GM12878 (cell line): ENCODE results near the gene NT5C2. TPM values are rescaled to one million over a fixed set of nuclear protein-coding genes. Genes with fewer than 3 reads are reported as not detected.

Experiments
- BHLHE40 ChIP-seq, 2 experiments: fragments of 450-650 bp in 1 of 2; IDR thresholded peaks; 2 replicates each; pipeline ENCODE4 v1.6.1; 2011 to 2017; ENCODE audit warnings: low read depth in 2 of 2, borderline replicate concordance in 1 of 2, improper control_type of control experiment in 1 of 2, low read length in 1 of 2, mild to moderate bottlenecking in 1 of 2
- CBFB ChIP-seq: IDR thresholded peaks from 2 replicates; pipeline ENCODE4 v1.6.1; 2016; ENCODE audit warnings: antibody characterized with exemption, low read depth
- CEBPB ChIP-seq, 2 experiments: fragments of 150-350 bp in 1 of 2; IDR thresholded peaks; 2 replicates each; pipeline ENCODE4 v1.6.1; 2012 to 2014; ENCODE audit warnings: low read depth in 2 of 2, low read length in 2 of 2, borderline replicate concordance in 1 of 2, inconsistent platforms in 1 of 2
- E2F8 ChIP-seq: fragments of 450-650 bp; IDR thresholded peaks from 2 replicates; pipeline ENCODE4 v1.6.1; 2018; ENCODE audit warnings: mild to moderate bottlenecking, low read depth, moderate library complexity; ENCODE audit not compliant: partially characterized antibody
- IRF3 ChIP-seq: fragments of 450-650 bp; IDR thresholded peaks from 2 replicates; pipeline ENCODE4 v1.6.1; 2014; ENCODE audit warnings: mild to moderate bottlenecking
- POLR2AphosphoS5 ChIP-seq: IDR thresholded peaks from 2 replicates; pipeline ENCODE4 v1.6.1; 2011; ENCODE audit warnings: mild to moderate bottlenecking, low read length, inconsistent platforms
- RAD21 ChIP-seq: IDR thresholded peaks from 2 replicates; pipeline ENCODE4 v1.6.1; 2011; ENCODE audit warnings: mild to moderate bottlenecking, low read depth, low read length, moderate library complexity; ENCODE audit not compliant: insufficient read depth
- SREBF1 ChIP-seq: IDR thresholded peaks from 2 replicates; pipeline ENCODE4 v1.6.1; 2012; ENCODE audit warnings: mild to moderate bottlenecking, low read length
- STAT1 ChIP-seq: fragments of 450-650 bp; conservative IDR thresholded peaks from 2 replicates; pipeline ENCODE4 v1.6.1; 2014; ENCODE audit warnings: antibody characterized with exemption, mild to moderate bottlenecking
- SUPT20H ChIP-seq: IDR thresholded peaks from 2 replicates; pipeline ENCODE4 v1.6.1; 2011; ENCODE audit warnings: low read depth, mild to moderate bottlenecking, low read length, moderate library complexity, borderline replicate concordance; ENCODE audit not compliant: control insufficient read depth
- ZBED1 ChIP-seq: IDR thresholded peaks from 2 replicates; pipeline ENCODE4 v1.6.1; 2016; ENCODE audit warnings: borderline replicate concordance
- ZBTB40 ChIP-seq: fragments of 450-650 bp; IDR thresholded peaks from 2 replicates; pipeline ENCODE4 v1.6.1; 2016; ENCODE audit warnings: mild to moderate bottlenecking, moderate library complexity, borderline replicate concordance
- ZNF274 ChIP-seq: IDR thresholded peaks from one replicate; pipeline ENCODE4 v1.8.0; 2011; ENCODE audit not compliant: insufficient read length, insufficient read depth
- polyA plus RNA-seq, 11 experiments: library from polyadenylated mRNA; depleted of rRNA in 4 of 11; unstranded in 6 of 11; stranded (reverse) in 5 of 11; fragments of >200 nt; fragmentation: Nextera tagmentation in 4 of 11; fragmentation: Illumina TruSeq in 1 of 11; extraction: Ambion mirVana in 4 of 11; extraction: Trizol in 1 of 11; gene quantifications; 1 replicate in 1 of 11; 2 replicates in 10 of 11; pipeline versions ENCODE4 v1.2.1 to v1.2.3, GENCODE V29; 2011 to 2016; ENCODE audit warnings: inconsistent platforms in 2 of 11, missing spikeins in 2 of 11, low read depth in 1 of 11
- total RNA-seq, 4 experiments: library from RNA; depleted of rRNA in 3 of 4; stranded (reverse); fragments of >200 nt in 3 of 4; fragmentation: Illumina TruSeq in 1 of 4; extraction: Trizol in 1 of 4; gene quantifications; 2 replicates each; pipeline versions ENCODE4 v1.2.1 to v1.2.3, GENCODE V29; 2013 to 2021
- TF ChIP-seq, protein P1 (sequence below): IDR thresholded peaks from 2 replicates; pipeline ENCODE4 v1.6.1; 2012; ENCODE audit warnings: low read length, inconsistent platforms

NT5C2 gene
- total and polyA plus RNA-seq, 10 of the 15 experiments (the other 5 are each of a cell fraction or from before 2014, with no cell fraction given): 15.8 to 70.1 (median 56.0) TPM

DNA sequence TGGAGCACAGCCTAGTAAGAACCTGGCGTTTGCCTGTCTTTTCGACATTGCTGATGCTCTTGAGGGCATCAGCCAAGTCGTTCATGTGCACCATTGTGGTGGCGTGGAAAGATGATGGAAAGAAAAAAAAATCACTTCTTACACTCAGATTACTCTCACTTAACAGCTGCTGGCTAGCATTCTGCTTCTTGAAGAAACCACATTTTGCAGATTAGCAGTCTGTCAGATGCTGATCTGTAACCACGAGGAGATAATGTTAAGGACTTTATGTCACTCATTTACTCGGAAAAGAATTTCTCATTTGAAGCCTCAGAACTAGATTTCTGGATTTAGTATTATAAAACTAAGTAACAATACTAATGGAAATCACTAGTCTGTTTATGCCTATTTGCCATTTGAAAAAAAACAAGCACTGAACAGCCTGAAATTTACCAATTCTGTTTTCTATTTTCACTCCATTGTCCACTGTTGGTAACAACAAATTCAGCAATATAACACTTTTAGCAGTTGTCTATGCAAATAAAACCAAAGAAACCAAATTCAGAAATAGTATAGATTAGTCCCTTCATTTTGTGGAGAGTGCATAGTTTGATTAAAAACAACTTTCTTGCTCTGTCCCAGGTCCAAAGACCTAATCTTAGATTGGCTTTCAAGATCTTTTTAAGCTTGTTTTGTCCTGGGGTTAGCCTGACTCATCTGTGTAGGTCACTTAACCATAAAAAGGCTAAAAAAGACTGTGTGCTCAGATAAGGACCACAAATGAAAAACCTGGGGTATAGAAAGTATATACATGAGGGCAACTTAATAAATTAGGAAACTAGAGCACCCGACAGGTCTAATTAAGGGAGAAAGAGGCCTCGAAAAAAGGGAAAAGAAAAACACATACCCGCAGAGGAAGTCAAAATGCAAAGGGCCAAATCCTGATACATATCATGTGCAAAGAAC lies 67.5 kb downstream of the NT5C2 start (continued):
- no peak; the same call in 1 of the 2 replicates for TF ChIP-seq ZBTB40
- TF ChIP-seq E2F8: no peak
- no peak for TF ChIP-seq IRF3
- TF ChIP-seq ZNF274: no peak
- no peak for TF ChIP-seq POLR2AphosphoS5
- no peak for TF ChIP-seq STAT1
- no peak for TF ChIP-seq SUPT20H
- TF ChIP-seq SREBF1: no peak
- TF ChIP-seq, protein P1, sequence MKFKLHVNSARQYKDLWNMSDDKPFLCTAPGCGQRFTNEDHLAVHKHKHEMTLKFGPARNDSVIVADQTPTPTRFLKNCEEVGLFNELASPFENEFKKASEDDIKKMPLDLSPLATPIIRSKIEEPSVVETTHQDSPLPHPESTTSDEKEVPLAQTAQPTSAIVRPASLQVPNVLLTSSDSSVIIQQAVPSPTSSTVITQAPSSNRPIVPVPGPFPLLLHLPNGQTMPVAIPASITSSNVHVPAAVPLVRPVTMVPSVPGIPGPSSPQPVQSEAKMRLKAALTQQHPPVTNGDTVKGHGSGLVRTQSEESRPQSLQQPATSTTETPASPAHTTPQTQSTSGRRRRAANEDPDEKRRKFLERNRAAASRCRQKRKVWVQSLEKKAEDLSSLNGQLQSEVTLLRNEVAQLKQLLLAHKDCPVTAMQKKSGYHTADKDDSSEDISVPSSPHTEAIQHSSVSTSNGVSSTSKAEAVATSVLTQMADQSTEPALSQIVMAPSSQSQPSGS: peak; percentile 97
- peak; percentile 90 for TF ChIP-seq CBFB
- peak; percentile 64; the same call in 1 of the 2 replicates for TF ChIP-seq ZBED1
- no peak for TF ChIP-seq RAD21
- peak in 1 of 2 experiments; percentile 81; a peak in 2 of 4 replicates for TF ChIP-seq CEBPB (IDR thresholded peaks at IDR 0.05; ENCODE audit: borderline replicate concordance in 1 of 2, low read depth in 2 of 2, low read length in 2 of 2)
- TF ChIP-seq BHLHE40 (IDR thresholded peaks at IDR 0.05; ENCODE audit: borderline replicate concordance in 1 of 2, low read depth in 2 of 2, low read length in 1 of 2): peak; percentile 85 to 87
